Osteoblast (primary cell): ENCODE measurements around the gene LRRC2. TPM values are rescaled to one million over a fixed set of nuclear protein-coding genes. Genes with fewer than 3 reads are reported as not detected.

Experiments used
- DNase-seq: peaks from one replicate; pipeline ENCODE4 v3.0.0; 2011; ENCODE audit warnings: low spot score, mixed read lengths; ENCODE audit not compliant: insufficient read length; ENCODE audit errors: missing footprints
- H2AFZ ChIP-seq: 2 replicates; pipeline ENCODE4 v1.6.0; 2011; ENCODE audit warnings: mild to moderate bottlenecking, low read length
- H3K27ac ChIP-seq: 2 replicates; pipeline ENCODE4 v1.5.1; 2011; ENCODE audit warnings: mild to moderate bottlenecking, low read depth, low read length, moderate library complexity
- H3K27me3 ChIP-seq: 2 replicates; pipeline ENCODE4 v1.6.0; 2012; ENCODE audit warnings: mild to moderate bottlenecking, control low read depth, inconsistent platforms, low read length, moderate library complexity; ENCODE audit not compliant: insufficient read depth
- H3K36me3 ChIP-seq: 2 replicates; pipeline ENCODE4 v1.5.1; 2011; ENCODE audit warnings: mild to moderate bottlenecking, low read length, control low read depth, moderate library complexity; ENCODE audit not compliant: insufficient read depth
- H3K4me1 ChIP-seq: 2 replicates; pipeline ENCODE4 v1.5.1; 2011; ENCODE audit warnings: mild to moderate bottlenecking, low read length, control low read depth, moderate library complexity; ENCODE audit not compliant: insufficient read depth
- H3K4me2 ChIP-seq: 2 replicates; pipeline ENCODE4 v1.6.0; 2011; ENCODE audit warnings: mild to moderate bottlenecking, low read length; ENCODE audit not compliant: insufficient read depth
- H3K4me3 ChIP-seq: fragments of 200-600 bp; sonication (generic); 3 replicates; pipeline ENCODE4 v1.5.1; 2012; ENCODE audit warnings: mild to moderate bottlenecking, low read length, inconsistent platforms; ENCODE audit not compliant: insufficient read depth
- H3K79me2 ChIP-seq: 2 replicates; pipeline ENCODE4 v1.6.0; 2012; ENCODE audit warnings: mild to moderate bottlenecking, low read length, control low read depth, inconsistent platforms; ENCODE audit not compliant: insufficient read depth
- H3K9me3 ChIP-seq: 2 replicates; pipeline ENCODE4 v1.5.1; 2011; ENCODE audit warnings: low read depth, low read length, control low read depth
- H4K20me1 ChIP-seq: 2 replicates; pipeline ENCODE4 v1.6.0; 2012; ENCODE audit warnings: mild to moderate bottlenecking, low read length, control low read depth; ENCODE audit not compliant: insufficient read depth
- CTCF ChIP-seq: IDR thresholded peaks from 2 replicates; pipeline ENCODE4 v1.5.1; 2011; ENCODE audit warnings: mild to moderate bottlenecking, low read depth, low read length, moderate library complexity; ENCODE audit errors: extremely low read depth
- total RNA-seq: library from RNA; depleted of rRNA; stranded (reverse); fragments of >200 nt; gene quantifications from 2 replicates; pipeline ENCODE4 v1.2.3, GENCODE V29; 2012

The LRRC2 gene
- total RNA-seq, 1 donor, result 5.1 TPM

- TF ChIP-seq CTCF, result no peak
- H3K36me3 ChIP-seq, result no peaks in the 10 kb centered on the region
- no peak overlapping the region for H2AFZ ChIP-seq
- H3K4me2 ChIP-seq, result no peak overlapping the region
- no peaks in the 10 kb centered on the region for H3K27me3 ChIP-seq
- H3K79me2 ChIP-seq, result no peaks in the 10 kb centered on the region
- no peaks in the 10 kb centered on the region for H4K20me1 ChIP-seq
- H3K27ac ChIP-seq, result no peak overlapping the region
- peaks cover 36% of the 10 kb centered on the region for H3K4me1 ChIP-seq
- no peaks in the 10 kb centered on the region for H3K9me3 ChIP-seq
- no peak for DNase-seq
- H3K4me3 ChIP-seq, result no peak overlapping the region
These were observed 67.1 kb downstream of the LRRC2 start for GRCh38 chr3:46498916-46499519.

GRCh38 chr3:46497556-46498265 lies 68.4 kb downstream of the LRRC2 start, which contains the start of gene RTP3:
Gene RTP3, plus strand, starts transcription at chr3:46497976. Its CDS starts 87 bp downstream, at chr3:46498063.
- DNase-seq, result no peak
- H3K9me3 ChIP-seq, result no peaks in the 10 kb centered on the region
- no peaks in the 10 kb centered on the region for H3K36me3 ChIP-seq
- H2AFZ ChIP-seq, result no peak within 1 kb of the TSS
- peak within 1 kb of the TSS; percentile 81 for H3K27ac ChIP-seq
- H3K79me2 ChIP-seq, result no peaks in the 10 kb centered on the region
- H4K20me1 ChIP-seq, result no peaks in the 10 kb centered on the region
- TF ChIP-seq CTCF, result no peak
- H3K4me1 ChIP-seq, result peaks cover 36% of the 10 kb centered on the region
- H3K4me3 ChIP-seq, result no peak within 1 kb of the TSS
- H3K4me2 ChIP-seq, result no peak within 1 kb of the TSS
- no peaks in the 10 kb centered on the region for H3K27me3 ChIP-seq

GRCh38 chr3:46496746-46497555 lies 69.2 kb downstream of the LRRC2 start:
- DNase-seq, result peak; percentile 76
- Histone ChIP-seq H3K79me2 (no peaks in the 10 kb centered on the region), H3K4me3 (no peak overlapping the region), H3K9me3 (no peaks in the 10 kb centered on the region), H4K20me1 (no peaks in the 10 kb centered on the region), H3K4me1 (peaks cover 41% of the 10 kb centered on the region), H3K27me3 (no peaks in the 10 kb centered on the region), H2AFZ (no peak overlapping the region), H3K27ac (peak overlapping the region; percentile 81), H3K4me2 (no peak overlapping the region), H3K36me3 (no peaks in the 10 kb centered on the region)
- TF ChIP-seq CTCF, result peak; percentile 37
